H1 (cell line): ENCODE results near the gene SBNO1. TPM values are rescaled to one million over a fixed set of nuclear protein-coding genes. Genes with fewer than 3 reads are reported as not detected.
"Not testable (repeated sequence)": the region's sequence is repeated elsewhere in the genome, so short reads cannot be mapped to it uniquely, and the experiment has no call there.

Experiments used
- CTCF ChIA-PET: fragments of 300-600 bp; sonication (Branson Sonifier 250); formaldehyde crosslinking; loops from one replicate; lab custom pipeline; 2021; ENCODE audit not compliant: partially characterized antibody; lab: Charles Lee
- POLR2A ChIA-PET: fragments of 300-600 bp; sonication (Branson Sonifier 250); formaldehyde crosslinking; loops from one replicate; lab custom pipeline; 2021; ENCODE audit warnings: inconsistent platforms; ENCODE audit not compliant: partially characterized antibody; lab: Charles Lee
- DNase-seq, 2 experiments: peaks; one replicate each; pipeline versions ENCODE4 v3.0.0 to v3.0.0-alpha.2; 2010 to 2022; ENCODE audit warnings: low spot score in 2 of 2, low read depth in 1 of 2, mixed read lengths in 1 of 2
- FAIRE-seq: peaks from 2 replicates; lab custom pipeline; 2011; peaks lifted over from hg19 to GRCh38; lab: Jason Lieb, UNC
- H2AFZ ChIP-seq: 2 replicates; pipeline ENCODE4 v1.8.1; 2012; ENCODE audit warnings: low read length, inconsistent platforms
- H2AK5ac ChIP-seq: 2 replicates; pipeline ENCODE4 v1.6.1; 2013; ENCODE audit warnings: low read depth, low read length
- H2BK120ac ChIP-seq: replicated peaks from 2 replicates; pipeline ENCODE3; 2013; ENCODE audit warnings: low read depth, low read length, inconsistent platforms
- H2BK12ac ChIP-seq: 2 replicates; pipeline ENCODE4 v1.6.1; 2013; ENCODE audit warnings: low read depth, low read length
- H2BK15ac ChIP-seq: 2 replicates; pipeline ENCODE4 v1.6.1; 2013; ENCODE audit warnings: low read length
- H2BK20ac ChIP-seq: 2 replicates; pipeline ENCODE4 v1.6.1; 2013; ENCODE audit warnings: low read length
- H2BK5ac ChIP-seq: 2 replicates; pipeline ENCODE4 v1.6.1; 2013; ENCODE audit warnings: low read depth, low read length
- H3K14ac ChIP-seq: 2 replicates; pipeline ENCODE4 v1.6.1; 2013; ENCODE audit warnings: inconsistent platforms; ENCODE audit not compliant: insufficient read length
- H3K18ac ChIP-seq: 2 replicates; pipeline ENCODE4 v1.6.1; 2013; ENCODE audit warnings: low read length; ENCODE audit errors: extremely low read depth
- H3K23ac ChIP-seq: 2 replicates; pipeline ENCODE4 v1.6.1; 2013; ENCODE audit warnings: inconsistent platforms; ENCODE audit not compliant: insufficient read length
- H3K23me2 ChIP-seq: 2 replicates; pipeline ENCODE4 v1.6.1; 2013; ENCODE audit warnings: low read depth, low read length
- H3K27ac ChIP-seq: 2 replicates; pipeline ENCODE4 v1.6.1; 2011; ENCODE audit warnings: low read depth, low read length, inconsistent platforms
- H3K27me3 ChIP-seq, 4 experiments: replicated peaks in 1 of 4; 1 replicate in 1 of 4; 2 replicates in 3 of 4; pipeline versions ENCODE4 v1.6.1 to v1.8.1; 2011 to 2013; ENCODE audit warnings: low read length in 3 of 4, mild to moderate bottlenecking in 3 of 4, inconsistent platforms in 2 of 4, mixed read lengths in 2 of 4, moderate library complexity in 1 of 4; ENCODE audit not compliant: control insufficient read depth in 3 of 4, insufficient read depth in 3 of 4; ENCODE audit errors: extremely low read depth in 1 of 4
- H3K36me3 ChIP-seq, 4 experiments: 2 replicates each; pipeline versions ENCODE4 v1.6.1 to v1.8.1; 2011 to 2013; ENCODE audit warnings: mild to moderate bottlenecking in 4 of 4, low read length in 3 of 4, moderate library complexity in 2 of 4, control low read depth in 1 of 4, inconsistent platforms in 1 of 4; ENCODE audit not compliant: insufficient read depth in 4 of 4, control insufficient read depth in 2 of 4
- H3K4ac ChIP-seq: replicated peaks from 2 replicates; pipeline ENCODE3; 2013; ENCODE audit warnings: low read length, low read depth, mixed read lengths, inconsistent platforms; ENCODE audit not compliant: insufficient read length
- H3K4me1 ChIP-seq, 4 experiments: replicated peaks in 1 of 4; 1 replicate in 1 of 4; 2 replicates in 3 of 4; pipeline versions ENCODE4 v1.6.1 to v1.8.1; 2011 to 2013; ENCODE audit warnings: low read length in 3 of 4, inconsistent platforms in 2 of 4, mixed read lengths in 1 of 4; ENCODE audit not compliant: insufficient read depth in 4 of 4, control insufficient read depth in 3 of 4
- H3K4me2 ChIP-seq, 2 experiments: 2 replicates each; pipeline versions ENCODE4 v1.6.1 to v1.8.1; 2011 to 2013; ENCODE audit warnings: low read depth in 2 of 2, low read length in 2 of 2, control low read depth in 1 of 2, inconsistent platforms in 1 of 2, mild to moderate bottlenecking in 1 of 2; ENCODE audit not compliant: insufficient read depth in 1 of 2
- H3K4me3 ChIP-seq, 4 experiments: fragments of 200-600, 300-600 bp in 1 of 4; sonication (generic), shearing (Covaris generic), sonication (Bioruptor Twin) in 1 of 4; 2 replicates each; pipeline versions ENCODE4 v1.5.1 to v1.8.1; 2011 to 2016; ENCODE audit warnings: low read length in 4 of 4, low read depth in 3 of 4, control low read depth in 2 of 4, inconsistent platforms in 2 of 4, mild to moderate bottlenecking in 2 of 4, mixed read lengths in 1 of 4, moderate library complexity in 1 of 4; ENCODE audit not compliant: insufficient read depth in 2 of 4; ENCODE audit errors: extremely low read depth in 1 of 4
- H3K56ac ChIP-seq: replicated peaks from 2 replicates; pipeline ENCODE3; 2013; ENCODE audit warnings: low read depth, mild to moderate bottlenecking, mixed read lengths, low read length, inconsistent platforms; ENCODE audit not compliant: insufficient read length
- H3K79me1 ChIP-seq: 2 replicates; pipeline ENCODE4 v1.6.1; 2013; ENCODE audit warnings: low read depth, low read length, control low read depth
- H3K79me2 ChIP-seq, 2 experiments: 2 replicates each; pipeline versions ENCODE4 v1.6.1 to v1.8.1; 2012 to 2013; ENCODE audit warnings: low read length in 2 of 2, mild to moderate bottlenecking in 2 of 2, inconsistent platforms in 1 of 2; ENCODE audit not compliant: insufficient read depth in 2 of 2, control insufficient read depth in 1 of 2
- H3K9ac ChIP-seq, 4 experiments: replicated peaks in 1 of 4; 1 replicate in 1 of 4; 2 replicates in 3 of 4; pipeline versions ENCODE4 v1.6.1 to v1.8.1; 2011 to 2013; ENCODE audit warnings: low read depth in 3 of 4, low read length in 3 of 4, control low read depth in 2 of 4, mild to moderate bottlenecking in 2 of 4, moderate library complexity in 2 of 4, inconsistent platforms in 1 of 4; ENCODE audit errors: extremely low read depth in 1 of 4
- H3K9me3 ChIP-seq, 2 experiments: 2 replicates each; pipeline versions ENCODE4 v1.6.1 to v1.8.1; 2012 to 2013; ENCODE audit warnings: mild to moderate bottlenecking in 2 of 2, moderate library complexity in 2 of 2, control low read depth in 1 of 2, inconsistent platforms in 1 of 2, low read depth in 1 of 2, low read length in 1 of 2, mixed read lengths in 1 of 2; ENCODE audit not compliant: insufficient read depth in 2 of 2
- H4K20me1 ChIP-seq, 2 experiments: replicated peaks in 1 of 2; 2 replicates each; pipeline versions ENCODE3 to v1.8.1; 2011 to 2013; ENCODE audit warnings: inconsistent platforms in 2 of 2, low read length in 2 of 2, mild to moderate bottlenecking in 1 of 2; ENCODE audit not compliant: insufficient read depth in 2 of 2, control insufficient read depth in 1 of 2
- H4K5ac ChIP-seq: 2 replicates; pipeline ENCODE4 v1.6.1; 2013; ENCODE audit warnings: low read length, low read depth, mixed read lengths, inconsistent platforms; ENCODE audit not compliant: insufficient read length
- H4K8ac ChIP-seq: 2 replicates; pipeline ENCODE4 v1.8.0; 2013; ENCODE audit warnings: mild to moderate bottlenecking, moderate library complexity, low read length, inconsistent platforms; ENCODE audit not compliant: insufficient read depth; ENCODE audit errors: extremely low read depth
- H4K91ac ChIP-seq: replicated peaks from 2 replicates; pipeline ENCODE3; 2013; ENCODE audit warnings: low read length, mixed read lengths, inconsistent platforms; ENCODE audit not compliant: insufficient read length
- WGBS, 2 experiments: shearing (Covaris generic) in 1 of 2; methylation state at CpG; one replicate each; pipeline versions ENCODE4 v1.1.6 to v1.1.7; 2013 to 2015; ENCODE audit warnings: low lambda C conversion rate in 2 of 2, mixed read lengths in 2 of 2, inconsistent platforms in 1 of 2, low coverage in 1 of 2, missing lambda C conversion rate in 1 of 2; ENCODE audit not compliant: insufficient replicate concordance in 2 of 2, insufficient coverage in 1 of 2, insufficient read length in 1 of 2; ENCODE audit errors: extremely low coverage in 1 of 2, missing lambda C conversion rate in 1 of 2; 5-methylcytosine and 5-hydroxymethylcytosine counted together
- polyA plus RNA-seq, 7 experiments: library from polyadenylated mRNA; depleted of rRNA in 3 of 7; stranded (reverse) in 5 of 7; unstranded in 2 of 7; fragments of >200 nt in 5 of 7; fragments of 200-250 nt in 2 of 7; gene quantifications; 1 replicate in 5 of 7; 2 replicates in 1 of 7; 4 replicates in 1 of 7; pipeline versions ENCODE4 v1.2.1 to v1.2.3, GENCODE V29; 2011 to 2013; ENCODE audit warnings: missing spikeins in 2 of 7, mixed read lengths in 2 of 7
- total RNA-seq: library from RNA; stranded (reverse); fragmentation: NEBNext Ultra II Directional; extraction: Animal tissue kit (Norgen Biotek cat#: 25700); gene quantifications from 2 replicates; pipeline ENCODE4 v1.2.1, GENCODE V29; 2021

The SBNO1 gene
- total and polyA plus RNA-seq, 2 of the 8 experiments (the other 6 are each of a cell fraction or from before 2014, with no cell fraction given), result 6.7 to 57.7 TPM

DNA sequence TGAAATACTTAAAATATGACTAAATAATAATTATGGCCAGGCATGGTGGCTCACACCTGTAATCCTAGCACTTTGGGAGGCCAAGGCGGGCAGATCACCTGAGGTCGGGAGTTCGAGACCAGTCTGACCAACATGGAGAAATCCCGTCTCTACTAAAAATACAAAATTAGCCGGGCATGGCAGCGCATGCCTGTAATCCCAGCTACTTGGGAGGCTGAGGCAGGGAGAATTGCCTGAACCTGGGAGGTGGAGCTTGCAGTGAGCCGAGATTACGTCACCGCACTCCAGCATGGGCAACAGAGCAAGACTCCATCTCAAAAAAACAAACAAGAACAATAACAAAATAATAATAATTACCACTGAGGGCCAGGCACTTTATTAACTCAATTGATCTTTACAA, 20.9 kb upstream of the SBNO1 start:
- H3K4me2 ChIP-seq, result not testable (repeated sequence)

More for the DNA sequence above, 20.9 kb upstream of the SBNO1 start:
- not testable (repeated sequence) for H3K9ac ChIP-seq, H3K9me3 ChIP-seq, H3K14ac ChIP-seq, H4K91ac ChIP-seq, H3K27ac ChIP-seq, H4K8ac ChIP-seq, H3K79me1 ChIP-seq, DNase-seq, H2BK120ac ChIP-seq, H3K79me2 ChIP-seq, H4K5ac ChIP-seq, H2BK20ac ChIP-seq, H2BK12ac ChIP-seq, H3K18ac ChIP-seq, H2AK5ac ChIP-seq, FAIRE-seq, H2BK5ac ChIP-seq, H2BK15ac ChIP-seq, H2AFZ ChIP-seq, H3K56ac ChIP-seq, H3K4me1 ChIP-seq, H3K23ac ChIP-seq, H3K4ac ChIP-seq, H3K36me3 ChIP-seq
- peaks cover 14% of the 10 kb centered on the region for H3K23me2 ChIP-seq
- H3K4me3 ChIP-seq, result peak overlapping the region in 1 of 4 experiments; percentile 90; a peak in 1 of 8 replicates
- H4K20me1 ChIP-seq, result peaks cover 10 to 16% of the 10 kb centered on the region in 2 experiments
- H3K27me3 ChIP-seq, result peaks cover 1 to 28% (median 25%) of the 10 kb centered on the region in 4 experiments
- ChIA-PET CTCF (interaction anchor here (0.8 to 0.9 kb wide), 3 partner anchors 20 to 48 kb away, joined by 3 to 5 read pairs (median 3); no protein-coding TSS in a partner anchor), POLR2A (interaction anchor here (0.6 to 6.2 kb wide), 9 partner anchors 21 to 843 kb away, joined by 3 to 69 read pairs (median 6); partner anchors contain the start of genes MPHOSPH9, MTRFR, RILPL1 and SBNO1)
- 89% methylated on average over 9 of the region's 9 CpGs; no CpG with 5 or more reads in 1 of the 2 experiments for WGBS, 2 experiments
